Measurements from ENCODE around the gene TMEM178A.

GRCh38 chr2:39642051-39642718 is 23.5 kb upstream of the TMEM178A start:
- no peak for TF ChIP-seq POLR2A (IDR thresholded peaks at IDR 0.05)
- no peak for TF ChIP-seq CTCF (IDR thresholded peaks at IDR 0.05 in 8 of 11, conservative IDR thresholded peaks at IDR 0.05 in 3 of 11)
